Fibroblast of villous mesenchyme (primary cell): ENCODE results near the gene SIRT6. TPM values are rescaled to one million over a fixed set of nuclear protein-coding genes. Genes with fewer than 3 reads are reported as not detected.
"Not testable (repeated sequence)": the region's sequence is repeated elsewhere in the genome, so short reads cannot be mapped to it uniquely, and the experiment has no call there.

ENCODE experiments used
- DNase-seq: peaks from one replicate; pipeline ENCODE4 v3.0.0-alpha.2; 2010; ENCODE audit warnings: low read depth
- H3K4me3 ChIP-seq: 2 replicates; pipeline ENCODE4 v1.5.1; 2011; ENCODE audit warnings: low read depth, mild to moderate bottlenecking, low read length
- CTCF ChIP-seq: IDR thresholded peaks from 2 replicates; pipeline ENCODE4 v1.5.1; 2012; ENCODE audit warnings: low read depth, mild to moderate bottlenecking, low read length; ENCODE audit not compliant: insufficient read depth
- total RNA-seq: library from RNA; depleted of rRNA; stranded (reverse); fragments of >200 nt; gene quantifications from 2 replicates; pipeline ENCODE4 v1.2.3, GENCODE V29; 2012

Gene SIRT6
- total RNA-seq, 1 donor = 10.4 TPM

- no peak overlapping the region for H3K4me3 ChIP-seq
- TF ChIP-seq CTCF = no peak
- no peak for DNase-seq
Observed at GRCh38 chr19:4224470-4224869, 42.1 kb upstream of the SIRT6 start.

GRCh38 chr19:4220188-4220587, 37.8 kb upstream of the SIRT6 start:
- no peak for TF ChIP-seq CTCF
- DNase-seq = no peak

DNA sequence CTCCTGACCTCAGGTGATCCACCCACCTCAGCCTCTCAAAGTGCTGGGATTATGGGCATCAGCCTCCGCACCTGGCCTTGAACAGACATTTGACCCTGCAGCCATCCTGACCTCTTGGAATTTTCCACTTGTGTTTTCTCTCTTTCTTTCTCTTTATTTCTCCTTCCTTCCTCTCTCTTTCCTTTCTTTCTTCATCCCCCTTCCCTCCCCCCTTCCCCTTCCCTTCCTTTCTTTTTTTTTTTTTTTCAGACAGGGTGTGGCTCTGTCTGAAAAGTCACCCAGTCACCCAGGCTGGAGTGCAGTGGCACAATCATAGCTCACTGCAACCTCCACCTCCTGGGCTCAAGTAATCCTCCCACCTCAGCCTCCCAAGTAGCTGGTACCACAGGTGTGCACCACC, 36.2 kb upstream of the SIRT6 start:
- H3K4me3 ChIP-seq = not testable (repeated sequence)

More at GRCh38 chr19:4220188-4220587, 37.8 kb upstream of the SIRT6 start:
- H3K4me3 ChIP-seq = no peak overlapping the region

GRCh38 chr19:4217429-4218264, 35.3 kb upstream of the SIRT6 start:
- no peak for DNase-seq
- H3K4me3 ChIP-seq = no peak overlapping the region
- no peak for TF ChIP-seq CTCF

More for the DNA sequence above, 36.2 kb upstream of the SIRT6 start:
- not testable (repeated sequence) for DNase-seq

- no peak for TF ChIP-seq CTCF
- no peak for DNase-seq
- H3K4me3 ChIP-seq = no peak overlapping the region
Observed at GRCh38 chr19:4216846-4217245, 34.5 kb upstream of the SIRT6 start.

GRCh38 chr19:4215807-4216206, 33.4 kb upstream of the SIRT6 start:
- DNase-seq = no peak
- TF ChIP-seq CTCF = no peak
- H3K4me3 ChIP-seq = no peak overlapping the region

DNA sequence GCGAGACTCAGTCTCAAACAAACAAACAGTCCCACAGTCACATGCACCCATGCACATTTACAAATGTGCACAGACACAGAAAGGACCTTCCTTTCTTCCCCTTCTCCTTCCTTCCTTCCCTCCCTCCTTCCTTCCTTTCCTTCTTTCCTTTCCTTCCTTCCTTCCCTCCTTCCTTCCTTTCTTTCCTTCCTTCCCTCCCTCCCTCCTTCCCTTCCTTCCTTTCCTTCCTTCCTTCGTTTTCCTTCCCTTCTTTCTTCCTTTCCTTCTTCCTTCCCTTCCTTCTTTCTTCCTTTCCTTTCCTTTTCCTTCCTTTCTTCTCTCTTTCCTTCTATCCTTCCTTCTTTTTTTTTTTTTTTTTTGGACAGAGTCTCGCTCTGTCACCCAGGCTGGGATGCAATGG, 30.8 kb upstream of the SIRT6 start:
- no peak for DNase-seq
- no peak for TF ChIP-seq CTCF
- H3K4me3 ChIP-seq = no peak overlapping the region
